Measurements from ENCODE around the gene PTGR2. TPM values are rescaled to one million over a fixed set of nuclear protein-coding genes. Genes with fewer than 3 reads are reported as not detected.

PTGR2 gene
- total RNA-seq, 5 donors from 2014 or later (not counting 1 experiment from before 2014, with no cell fraction given): 1.3 to 3.5 (median 2.9) TPM

- no peaks in the 10 kb centered on the region for H3K4me1 Mint-ChIP-seq
- Histone ChIP-seq H3K9me3 (no peaks in the 10 kb centered on the region), H3K27ac (ENCODE audit: low read length) (no peak overlapping the region), H3K4me1 (ENCODE audit: control insufficient read depth in 1 of 2, extremely low read depth in 1 of 2, insufficient read depth in 2 of 2, low read length in 2 of 2) (no peaks in the 10 kb centered on the region), H3K36me3 (ENCODE audit: control insufficient read depth in 2 of 2, extremely low read depth in 1 of 2, insufficient read depth in 1 of 2, low read length in 1 of 2) (no peaks in the 10 kb centered on the region), H3K27me3 (replicated peaks in 1 of 2; ENCODE audit: control insufficient read depth in 2 of 2, extremely low read depth in 1 of 2, insufficient read depth in 2 of 2, low read length in 1 of 2) (no peaks in the 10 kb centered on the region), H3K4me3 (ENCODE audit: control insufficient read depth in 1 of 2, extremely low read depth in 1 of 2, low read length in 1 of 2) (no peak overlapping the region)
- no peaks in the 10 kb centered on the region for H3K36me3 Mint-ChIP-seq
- 100% methylated on average over 1 of the region's 1 CpG for WGBS (ENCODE audit: insufficient coverage)
- H3K27ac Mint-ChIP-seq: no peak overlapping the region
- no peak for ATAC-seq (replicated peaks in 1 of 4)
- no peaks in the 10 kb centered on the region for H3K9me3 Mint-ChIP-seq
- ChIA-PET CTCF (no interaction called here), POLR2A (interaction anchor here in 1 of 2 donors (0.7 kb wide), 1 partner anchor 20 kb away, joined by 7 read pairs; no protein-coding TSS in a partner anchor)
- H3K4me3 Mint-ChIP-seq: no peak overlapping the region
- no peak for DNase-seq
- H3K27me3 Mint-ChIP-seq: no peaks in the 10 kb centered on the region
Measured at GRCh38 chr14:73842201-73842600, 9.4 kb upstream of the PTGR2 start.

- no peak for DNase-seq
- Histone ChIP-seq H3K9me3 (no peaks in the 10 kb centered on the region), H3K27me3 (replicated peaks in 1 of 2; ENCODE audit: control insufficient read depth in 2 of 2, extremely low read depth in 1 of 2, insufficient read depth in 2 of 2, low read length in 1 of 2) (no peaks in the 10 kb centered on the region), H3K4me1 (ENCODE audit: control insufficient read depth in 1 of 2, extremely low read depth in 1 of 2, insufficient read depth in 2 of 2, low read length in 2 of 2) (no peaks in the 10 kb centered on the region), H3K36me3 (ENCODE audit: control insufficient read depth in 2 of 2, extremely low read depth in 1 of 2, insufficient read depth in 1 of 2, low read length in 1 of 2) (no peaks in the 10 kb centered on the region), H3K27ac (ENCODE audit: low read length) (no peak overlapping the region), H3K4me3 (ENCODE audit: control insufficient read depth in 1 of 2, extremely low read depth in 1 of 2, low read length in 1 of 2) (no peak overlapping the region)
- ATAC-seq (replicated peaks in 1 of 4): no peak
- Mint-ChIP-seq H3K4me1 (no peaks in the 10 kb centered on the region), H3K36me3 (no peaks in the 10 kb centered on the region), H3K4me3 (no peak overlapping the region), H3K27me3 (no peaks in the 10 kb centered on the region), H3K27ac (no peak overlapping the region), H3K9me3 (no peaks in the 10 kb centered on the region)
- POLR2A ChIA-PET: interaction anchor here in 1 of 2 donors (0.7 kb wide), 1 partner anchor 19 kb away, joined by 7 read pairs; no protein-coding TSS in a partner anchor
- CTCF ChIA-PET: no interaction called here
- WGBS (ENCODE audit: insufficient coverage): no CpG with 5 or more reads among the region's 2 CpGs
Measured at GRCh38 chr14:73842851-73843250, 8.8 kb upstream of the PTGR2 start.

GRCh38 chr14:73843296-73843695, 8.3 kb upstream of the PTGR2 start:
- H3K36me3 Mint-ChIP-seq: no peaks in the 10 kb centered on the region
- Histone ChIP-seq H3K4me3 (ENCODE audit: control insufficient read depth in 1 of 2, extremely low read depth in 1 of 2, low read length in 1 of 2) (no peak overlapping the region), H3K27me3 (replicated peaks in 1 of 2; ENCODE audit: control insufficient read depth in 2 of 2, extremely low read depth in 1 of 2, insufficient read depth in 2 of 2, low read length in 1 of 2) (no peaks in the 10 kb centered on the region), H3K27ac (ENCODE audit: low read length) (no peak overlapping the region), H3K36me3 (ENCODE audit: control insufficient read depth in 2 of 2, extremely low read depth in 1 of 2, insufficient read depth in 1 of 2, low read length in 1 of 2) (no peaks in the 10 kb centered on the region), H3K4me1 (ENCODE audit: control insufficient read depth in 1 of 2, extremely low read depth in 1 of 2, insufficient read depth in 2 of 2, low read length in 2 of 2) (no peaks in the 10 kb centered on the region), H3K9me3 (no peaks in the 10 kb centered on the region)
- H3K4me3 Mint-ChIP-seq: no peak overlapping the region
- H3K27ac Mint-ChIP-seq: no peak overlapping the region
- no peak for ATAC-seq (replicated peaks in 1 of 4)
- ChIA-PET CTCF (no interaction called here), POLR2A (interaction anchor here in 1 of 2 donors (0.5 kb wide), 1 partner anchor 67 kb away, joined by 3 read pairs; no protein-coding TSS in a partner anchor)
- 100% methylated on average over 2 of the region's 2 CpGs for WGBS (ENCODE audit: insufficient coverage)
- DNase-seq: no peak
- no peaks in the 10 kb centered on the region for H3K27me3 Mint-ChIP-seq
- no peaks in the 10 kb centered on the region for H3K9me3 Mint-ChIP-seq
- H3K4me1 Mint-ChIP-seq: no peaks in the 10 kb centered on the region

GRCh38 chr14:73846947-73847346, 4.7 kb upstream of the PTGR2 start:
- CTCF ChIA-PET: interaction anchor here in 1 of 2 donors (1.0 kb wide), 1 partner anchor 9 kb away, joined by 8 read pairs; no protein-coding TSS in a partner anchor
- POLR2A ChIA-PET: interaction anchor here (0.7 to 0.8 kb wide), 2 partner anchors 78 to 85 kb away, joined by 3 to 5 read pairs; no protein-coding TSS in a partner anchor

DNA sequence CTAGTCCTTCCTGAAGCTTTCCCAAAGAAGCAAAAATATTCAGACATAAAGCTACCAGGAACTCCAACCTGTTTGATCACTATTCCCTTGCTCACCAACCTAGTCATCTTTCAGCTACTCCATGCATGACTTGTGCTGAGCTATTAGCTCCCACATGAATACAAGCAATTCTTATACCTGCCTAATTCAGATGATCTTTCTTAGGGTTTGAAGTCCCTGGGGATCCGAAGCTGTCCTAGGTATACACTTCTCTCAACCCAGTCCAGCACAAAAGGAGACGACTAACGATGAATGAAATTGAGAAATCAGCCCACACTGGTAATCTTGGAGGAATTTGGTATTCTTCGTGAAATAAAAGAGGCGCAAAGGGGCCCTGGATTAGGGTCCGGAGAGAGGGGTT, 631 bp upstream of the PTGR2 start:
- peak overlapping the region; percentile 96 to 97 for H3K27ac Mint-ChIP-seq
- Histone ChIP-seq H3K4me1 (ENCODE audit: control insufficient read depth in 1 of 2, extremely low read depth in 1 of 2, insufficient read depth in 2 of 2, low read length in 2 of 2) (peaks cover 3 to 16% of the 10 kb centered on the region in 2 experiments), H3K27ac (ENCODE audit: low read length) (peak overlapping the region; percentile 84), H3K36me3 (ENCODE audit: control insufficient read depth in 2 of 2, extremely low read depth in 1 of 2, insufficient read depth in 1 of 2, low read length in 1 of 2) (no peaks in the 10 kb centered on the region), H3K27me3 (replicated peaks in 1 of 2; ENCODE audit: control insufficient read depth in 2 of 2, extremely low read depth in 1 of 2, insufficient read depth in 2 of 2, low read length in 1 of 2) (no peaks in the 10 kb centered on the region), H3K9me3 (no peaks in the 10 kb centered on the region), H3K4me3 (ENCODE audit: control insufficient read depth in 1 of 2, extremely low read depth in 1 of 2, low read length in 1 of 2) (peak overlapping the region in 1 of 2 donors; percentile 67)
- H3K27me3 Mint-ChIP-seq: no peaks in the 10 kb centered on the region
- no peaks in the 10 kb centered on the region for H3K36me3 Mint-ChIP-seq
- WGBS (ENCODE audit: insufficient coverage): no CpG with 5 or more reads among the region's 6 CpGs
- ChIA-PET CTCF (interaction anchor here in 1 of 2 donors (0.9 to 1.2 kb wide), 3 partner anchors 96 to 122 kb away, joined by 3 to 4 read pairs (median 4); no protein-coding TSS in a partner anchor), POLR2A (interaction anchor here (0.5 to 0.9 kb wide), 4 partner anchors 41 to 99 kb away, joined by 3 to 5 read pairs (median 4); partner anchors contain the start of genes COQ6 (in 1 of the 2) and FAM161B (in 1 of the 2))
- H3K9me3 Mint-ChIP-seq: no peaks in the 10 kb centered on the region
- no peak for ATAC-seq (replicated peaks in 1 of 4)
- H3K4me1 Mint-ChIP-seq: peaks cover 19 to 23% (median 21%) of the 10 kb centered on the region in 3 donors
- peak overlapping the region; percentile 95 to 97 (median 96) for H3K4me3 Mint-ChIP-seq
- DNase-seq: peak in 1 of 35 experiments; percentile 14

More at GRCh38 chr14:73846947-73847346, 4.7 kb upstream of the PTGR2 start:
- no peaks in the 10 kb centered on the region for H3K27me3 ChIP-seq (replicated peaks in 1 of 2; ENCODE audit: control insufficient read depth in 2 of 2, extremely low read depth in 1 of 2, insufficient read depth in 2 of 2, low read length in 1 of 2)
- no peaks in the 10 kb centered on the region for H3K36me3 ChIP-seq (ENCODE audit: control insufficient read depth in 2 of 2, extremely low read depth in 1 of 2, insufficient read depth in 1 of 2, low read length in 1 of 2)
- H3K27ac Mint-ChIP-seq: no peak overlapping the region
- no peaks in the 10 kb centered on the region for H3K27me3 Mint-ChIP-seq
- H3K4me1 Mint-ChIP-seq: peaks cover 11% of the 10 kb centered on the region in 3 donors
- H3K9me3 Mint-ChIP-seq: no peaks in the 10 kb centered on the region
- H3K4me3 Mint-ChIP-seq: no peak overlapping the region
- WGBS (ENCODE audit: insufficient coverage): no CpG with 5 or more reads among the region's 4 CpGs
- DNase-seq: no peak
- no peak for ATAC-seq (replicated peaks in 1 of 4)
- H3K4me3 ChIP-seq (ENCODE audit: control insufficient read depth in 1 of 2, extremely low read depth in 1 of 2, low read length in 1 of 2): no peak overlapping the region
- H3K9me3 ChIP-seq: no peaks in the 10 kb centered on the region
- H3K27ac ChIP-seq (ENCODE audit: low read length): no peak overlapping the region
- no peaks in the 10 kb centered on the region for H3K36me3 Mint-ChIP-seq
- H3K4me1 ChIP-seq (ENCODE audit: control insufficient read depth in 1 of 2, extremely low read depth in 1 of 2, insufficient read depth in 2 of 2, low read length in 2 of 2): peaks cover 3 to 4% of the 10 kb centered on the region in 2 experiments

GRCh38 chr14:73859145-73859544, 7.5 kb downstream of the PTGR2 start:
- peaks cover 3% of the 10 kb centered on the region for H3K36me3 Mint-ChIP-seq
- Histone ChIP-seq H3K9me3 (no peaks in the 10 kb centered on the region), H3K27ac (ENCODE audit: low read length) (no peak overlapping the region), H3K4me1 (ENCODE audit: control insufficient read depth in 1 of 2, extremely low read depth in 1 of 2, insufficient read depth in 2 of 2, low read length in 2 of 2) (no peaks in the 10 kb centered on the region), H3K4me3 (ENCODE audit: control insufficient read depth in 1 of 2, extremely low read depth in 1 of 2, low read length in 1 of 2) (no peak overlapping the region), H3K27me3 (replicated peaks in 1 of 2; ENCODE audit: control insufficient read depth in 2 of 2, extremely low read depth in 1 of 2, insufficient read depth in 2 of 2, low read length in 1 of 2) (no peaks in the 10 kb centered on the region), H3K36me3 (ENCODE audit: control insufficient read depth in 2 of 2, extremely low read depth in 1 of 2, insufficient read depth in 1 of 2, low read length in 1 of 2) (peaks cover 0 to 7% of the 10 kb centered on the region in 2 donors)
- DNase-seq: no peak
- no peaks in the 10 kb centered on the region for H3K27me3 Mint-ChIP-seq
- no peak for ATAC-seq (replicated peaks in 1 of 4)
- H3K4me3 Mint-ChIP-seq: no peak overlapping the region
- H3K9me3 Mint-ChIP-seq: no peaks in the 10 kb centered on the region
- no peaks in the 10 kb centered on the region for H3K4me1 Mint-ChIP-seq
- ChIA-PET CTCF (no interaction called here), POLR2A (no interaction called here)
- H3K27ac Mint-ChIP-seq: no peak overlapping the region
